OCI-LY3 (cell line): ENCODE results near the gene LRP3.

Source experiments
- H2AFZ ChIP-seq: fragments of 200-600, 300-600 bp; shearing (Covaris generic); 2 replicates; pipeline ENCODE4 v1.6.0; 2014; ENCODE audit warnings: antibody characterized with exemption, low read depth, low read length
- H3K27ac ChIP-seq: fragments of 200-600, 300-600 bp; sonication (generic); 2 replicates; pipeline ENCODE4 v1.5.1; 2014; ENCODE audit warnings: mild to moderate bottlenecking, low read length, moderate library complexity, mixed read lengths
- H3K27me3 ChIP-seq: fragments of 200-600, 300-600 bp; sonication (generic); 2 replicates; pipeline ENCODE4 v1.6.1; 2014; ENCODE audit warnings: low read depth, low read length, mixed read lengths
- H3K36me3 ChIP-seq: fragments of 200-600, 300-600 bp; sonication (generic); replicated peaks from 2 replicates; pipeline ENCODE3; 2014; ENCODE audit warnings: low read depth, low read length, mixed read lengths
- H3K4me1 ChIP-seq: fragments of 300-600, 200-600 bp; sonication (generic); 2 replicates; pipeline ENCODE4 v1.6.1; 2014; ENCODE audit warnings: low read length, mixed read lengths
- H3K4me2 ChIP-seq: fragments of 200-600, 300-600 bp; sonication (generic); 2 replicates; pipeline ENCODE4 v1.6.1; 2014; ENCODE audit warnings: low read length, mixed read lengths
- H3K4me3 ChIP-seq: fragments of 300-600, 200-600 bp; sonication (generic); 2 replicates; pipeline ENCODE4 v1.5.1; 2014; ENCODE audit warnings: antibody characterized with exemption, mild to moderate bottlenecking, low read length, moderate library complexity
- H3K79me2 ChIP-seq: fragments of 300-600, 200-600 bp; shearing (Covaris generic); 2 replicates; pipeline ENCODE4 v1.6.1; 2014; ENCODE audit warnings: mild to moderate bottlenecking, low read length, mixed read lengths
- H3K9ac ChIP-seq: fragments of 300-600, 200-600 bp; shearing (Covaris generic); 2 replicates; pipeline ENCODE4 v1.6.0; 2014; ENCODE audit warnings: mild to moderate bottlenecking, low read length, moderate library complexity
- H3K9me3 ChIP-seq: fragments of 200-600, 300-600 bp; shearing (Covaris generic); 2 replicates; pipeline ENCODE4 v1.6.1; 2014; ENCODE audit warnings: low read length, mixed read lengths; ENCODE audit not compliant: insufficient read depth
- H4K20me1 ChIP-seq: fragments of 200-600, 300-600 bp; sonication (generic); 2 replicates; pipeline ENCODE4 v1.6.1; 2016; ENCODE audit warnings: low read length, mixed read lengths; ENCODE audit not compliant: insufficient read depth
- CTCF ChIP-seq: fragments of 200-600, 300-600 bp; sonication (generic); IDR thresholded peaks from 2 replicates; pipeline ENCODE4 v1.5.1; 2014; ENCODE audit warnings: antibody characterized with exemption, low read length, low read depth
- EZH2phosphoT487 ChIP-seq: fragments of 200-600 bp; shearing (Covaris generic); IDR thresholded peaks from 2 replicates; pipeline ENCODE4 v1.6.1; 2018; ENCODE audit warnings: antibody characterized with exemption, mixed run types, low read depth

LRP3 gene

GRCh38 chr19:33196446-33197193 is 2.5 kb downstream of the LRP3 start:
- Histone ChIP-seq H4K20me1 (no peaks in the 10 kb centered on the region), H3K4me1 (no peaks in the 10 kb centered on the region), H3K4me2 (no peak overlapping the region), H3K36me3 (no peaks in the 10 kb centered on the region), H3K9ac (no peak overlapping the region), H3K79me2 (no peaks in the 10 kb centered on the region), H3K4me3 (no peak overlapping the region), H2AFZ (no peak overlapping the region), H3K27ac (no peak overlapping the region), H3K9me3 (no peaks in the 10 kb centered on the region), H3K27me3 (peaks cover 4% of the 10 kb centered on the region; the same call in 1 of the 2 replicates)
- TF ChIP-seq CTCF = no peak
- no peak for TF ChIP-seq EZH2phosphoT487

- no peak for TF ChIP-seq EZH2phosphoT487
- TF ChIP-seq CTCF = no peak
- H4K20me1 ChIP-seq = no peaks in the 10 kb centered on the region
- no peak overlapping the region for H2AFZ ChIP-seq
- H3K4me3 ChIP-seq = no peak overlapping the region
- no peaks in the 10 kb centered on the region for H3K36me3 ChIP-seq
- no peaks in the 10 kb centered on the region for H3K79me2 ChIP-seq
- H3K4me1 ChIP-seq = no peaks in the 10 kb centered on the region
- no peak overlapping the region for H3K9ac ChIP-seq
- H3K27me3 ChIP-seq = peaks cover 4% of the 10 kb centered on the region; the same call in 1 of the 2 replicates
- no peaks in the 10 kb centered on the region for H3K9me3 ChIP-seq
- H3K27ac ChIP-seq = no peak overlapping the region
- H3K4me2 ChIP-seq = peak overlapping the region; percentile 5; the same call in 1 of the 2 replicates
These were observed 3.5 kb downstream of the LRP3 start for GRCh38 chr19:33197591-33198000.

DNA sequence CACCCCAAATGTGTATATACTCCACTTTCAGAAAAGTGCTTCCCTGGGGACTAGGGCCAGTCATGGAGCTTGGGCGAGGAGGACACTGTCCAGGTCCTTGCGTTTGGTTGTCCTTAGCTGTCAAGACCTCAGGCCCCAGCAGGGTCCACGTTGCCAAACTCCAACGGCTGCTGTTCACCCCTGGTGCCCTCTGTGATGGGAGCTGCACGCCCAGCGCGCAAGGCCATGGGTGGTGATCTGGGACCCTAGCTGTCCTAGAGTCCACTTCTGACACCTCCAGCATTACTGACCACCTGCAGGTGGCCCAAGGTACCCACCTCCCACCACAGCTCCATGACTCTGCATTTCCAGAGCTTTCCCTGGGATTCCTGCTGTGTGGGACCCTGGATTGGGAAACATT is 4.0 kb downstream of the LRP3 start:
- Histone ChIP-seq H3K9me3 (no peaks in the 10 kb centered on the region), H4K20me1 (no peaks in the 10 kb centered on the region), H3K79me2 (no peaks in the 10 kb centered on the region), H3K36me3 (no peaks in the 10 kb centered on the region), H3K9ac (no peak overlapping the region), H3K4me1 (no peaks in the 10 kb centered on the region), H3K27ac (no peak overlapping the region), H3K4me3 (no peak overlapping the region), H3K4me2 (no peak overlapping the region), H3K27me3 (peaks cover 4% of the 10 kb centered on the region; the same call in 1 of the 2 replicates), H2AFZ (no peak overlapping the region)
- TF ChIP-seq EZH2phosphoT487 = no peak
- TF ChIP-seq CTCF = no peak

DNA sequence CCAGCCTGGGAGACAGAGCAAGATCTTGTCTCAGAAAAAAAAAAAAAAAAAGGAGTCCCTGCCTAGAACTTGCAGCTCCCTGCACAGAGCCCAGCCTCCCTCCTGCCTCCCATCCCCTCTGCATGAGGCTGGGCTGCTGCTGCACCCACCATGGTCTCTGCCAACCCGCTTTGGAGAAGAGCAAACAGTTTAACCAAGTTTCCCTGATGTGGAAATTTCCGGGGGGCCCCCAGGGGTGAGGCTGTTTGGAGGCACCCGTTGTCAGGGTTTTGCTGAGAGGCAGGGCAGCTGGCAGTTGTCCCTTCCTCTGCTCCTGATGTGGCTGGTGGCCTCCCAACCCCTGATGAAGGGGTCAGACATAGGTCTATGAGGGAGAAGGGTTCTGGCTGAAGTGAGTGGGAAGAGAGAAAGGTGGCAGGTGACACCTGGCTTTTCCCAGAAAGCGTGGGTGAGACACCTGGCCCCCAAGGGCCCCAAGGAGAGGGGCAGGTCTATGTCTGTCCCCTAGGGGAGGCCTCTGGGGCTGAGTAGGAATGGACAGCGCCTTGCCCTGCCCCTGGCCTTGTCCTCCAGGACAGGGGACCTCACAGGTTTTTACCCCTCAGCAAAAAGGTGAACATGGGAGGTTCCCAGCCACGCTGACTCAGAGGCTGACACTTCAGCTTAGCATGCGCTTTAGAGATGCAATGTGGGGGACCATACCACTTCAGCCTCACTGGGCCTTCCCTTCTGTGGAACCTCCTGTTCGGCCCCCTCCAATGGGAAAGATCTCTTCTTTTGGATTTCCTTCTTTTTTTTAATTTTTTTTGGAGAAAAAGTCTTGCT is 5.5 kb downstream of the LRP3 start:
- Histone ChIP-seq H3K9ac (no peak overlapping the region), H3K36me3 (no peaks in the 10 kb centered on the region), H3K27ac (no peak overlapping the region), H3K9me3 (no peaks in the 10 kb centered on the region), H3K4me2 (no peak overlapping the region), H3K4me3 (no peak overlapping the region), H2AFZ (no peak overlapping the region), H4K20me1 (no peaks in the 10 kb centered on the region), H3K79me2 (no peaks in the 10 kb centered on the region), H3K4me1 (no peaks in the 10 kb centered on the region), H3K27me3 (peaks cover 4% of the 10 kb centered on the region; the same call in 1 of the 2 replicates)
- TF ChIP-seq EZH2phosphoT487 (no peak), CTCF (no peak)
